ENCODE data around the gene KAZN.

KAZN gene

GRCh38 chr1:15001317-15001915 lies 402.9 kb downstream of the KAZN start:
- in situ Hi-C loops (cut with MboI; ENCODE audit: low sequenced_read_pairs, unreplicated experiment), result no loop called here
- TF ChIP-seq, protein P1, sequence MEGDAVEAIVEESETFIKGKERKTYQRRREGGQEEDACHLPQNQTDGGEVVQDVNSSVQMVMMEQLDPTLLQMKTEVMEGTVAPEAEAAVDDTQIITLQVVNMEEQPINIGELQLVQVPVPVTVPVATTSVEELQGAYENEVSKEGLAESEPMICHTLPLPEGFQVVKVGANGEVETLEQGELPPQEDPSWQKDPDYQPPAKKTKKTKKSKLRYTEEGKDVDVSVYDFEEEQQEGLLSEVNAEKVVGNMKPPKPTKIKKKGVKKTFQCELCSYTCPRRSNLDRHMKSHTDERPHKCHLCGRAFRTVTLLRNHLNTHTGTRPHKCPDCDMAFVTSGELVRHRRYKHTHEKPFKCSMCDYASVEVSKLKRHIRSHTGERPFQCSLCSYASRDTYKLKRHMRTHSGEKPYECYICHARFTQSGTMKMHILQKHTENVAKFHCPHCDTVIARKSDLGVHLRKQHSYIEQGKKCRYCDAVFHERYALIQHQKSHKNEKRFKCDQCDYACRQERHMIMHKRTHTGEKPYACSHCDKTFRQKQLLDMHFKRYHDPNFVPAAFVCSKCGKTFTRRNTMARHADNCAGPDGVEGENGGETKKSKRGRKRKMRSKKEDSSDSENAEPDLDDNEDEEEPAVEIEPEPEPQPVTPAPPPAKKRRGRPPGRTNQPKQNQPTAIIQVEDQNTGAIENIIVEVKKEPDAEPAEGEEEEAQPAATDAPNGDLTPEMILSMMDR (IDR thresholded peaks at IDR 0.05; ENCODE audit: borderline replicate concordance, control extremely low read depth, extremely low read depth, insufficient read depth, missing control alignments), result no peak
- DNase-seq (ENCODE audit: low spot score), result no peak

- TF ChIP-seq, protein P1 (IDR thresholded peaks at IDR 0.05; ENCODE audit: borderline replicate concordance, control extremely low read depth, extremely low read depth, insufficient read depth, missing control alignments), result no peak
- in situ Hi-C loops (cut with MboI; ENCODE audit: low sequenced_read_pairs, unreplicated experiment), result no loop called here
- no peak for DNase-seq (ENCODE audit: low spot score)
Observed at GRCh38 chr1:15002325-15002724, 403.8 kb downstream of the KAZN start.

- TF ChIP-seq, protein P1 (IDR thresholded peaks at IDR 0.05; ENCODE audit: borderline replicate concordance, control extremely low read depth, extremely low read depth, insufficient read depth, missing control alignments), result no peak
- in situ Hi-C loops (cut with MboI; ENCODE audit: low sequenced_read_pairs, unreplicated experiment), result no loop called here
- DNase-seq (ENCODE audit: low spot score), result no peak
Observed at GRCh38 chr1:15004396-15004795, 405.9 kb downstream of the KAZN start.

DNA sequence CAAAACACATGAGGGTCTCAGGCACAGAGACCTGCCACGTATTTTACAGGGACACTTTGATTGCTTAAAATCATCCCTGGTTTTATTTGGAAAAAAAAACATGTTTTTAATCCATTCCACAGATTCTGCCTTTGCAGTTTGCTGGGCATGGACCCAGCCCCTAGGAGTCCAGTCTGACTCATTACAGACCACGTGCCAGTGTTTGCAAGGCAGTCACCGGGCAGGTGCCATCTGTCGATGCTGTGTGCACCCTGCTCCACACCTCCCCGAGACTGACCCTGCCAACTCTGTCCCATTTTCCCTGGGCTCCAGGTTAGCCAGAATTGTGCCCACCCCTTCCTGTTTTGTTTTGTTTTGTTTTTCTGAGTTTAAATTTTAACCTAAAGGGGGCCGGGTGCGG lies 406.6 kb downstream of the KAZN start:
- in situ Hi-C loops (cut with MboI; ENCODE audit: low sequenced_read_pairs, unreplicated experiment), result no loop called here
- DNase-seq (ENCODE audit: low spot score), result no peak
- TF ChIP-seq, protein P1 (IDR thresholded peaks at IDR 0.05; ENCODE audit: borderline replicate concordance, control extremely low read depth, extremely low read depth, insufficient read depth, missing control alignments), result no peak

DNA sequence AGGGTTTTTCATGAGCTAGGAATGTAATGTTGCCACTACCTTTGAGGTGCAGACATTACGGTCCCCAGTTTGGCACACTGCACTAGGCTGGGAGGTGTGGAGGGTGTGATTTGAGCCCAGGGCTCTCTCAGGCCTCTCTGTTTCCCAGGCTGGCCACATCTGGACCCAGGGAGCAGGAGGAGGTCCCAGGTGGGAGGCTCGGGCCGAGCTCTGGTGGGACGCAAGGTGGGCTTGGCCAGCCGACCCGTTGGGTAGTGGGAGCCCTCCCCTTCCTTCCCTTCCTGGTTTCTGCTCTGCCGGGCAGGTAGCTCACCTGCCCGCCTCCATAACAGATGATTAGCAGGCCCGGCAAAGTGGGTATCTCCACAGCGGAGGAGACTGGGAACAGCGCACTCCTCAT lies 408.9 kb downstream of the KAZN start:
- DNase-seq (ENCODE audit: low spot score), result no peak
- in situ Hi-C loops (cut with MboI; ENCODE audit: low sequenced_read_pairs, unreplicated experiment), result no loop called here
- TF ChIP-seq, protein P1 (IDR thresholded peaks at IDR 0.05; ENCODE audit: borderline replicate concordance, control extremely low read depth, extremely low read depth, insufficient read depth, missing control alignments), result no peak

- DNase-seq (ENCODE audit: low spot score), result no peak
- TF ChIP-seq, protein P1 (IDR thresholded peaks at IDR 0.05; ENCODE audit: borderline replicate concordance, control extremely low read depth, extremely low read depth, insufficient read depth, missing control alignments), result no peak
- in situ Hi-C loops (cut with MboI; ENCODE audit: low sequenced_read_pairs, unreplicated experiment), result no loop called here
Observed at GRCh38 chr1:15007842-15008241, 409.4 kb downstream of the KAZN start.
